ENCODE measurements around the gene RANBP3L. TPM values are rescaled to one million over a fixed set of nuclear protein-coding genes. Genes with fewer than 3 reads are reported as not detected.

The RANBP3L gene
- polyA plus RNA-seq, 1 donor from 2014 or later, result 2.5 TPM

- Histone ChIP-seq H3K9me2 (ENCODE audit: insufficient read depth, low read length) (no peaks in the 10 kb centered on the region), H3K79me2 (replicated peaks; ENCODE audit: insufficient read depth, low read length) (peaks cover 28% of the 10 kb centered on the region), H3K9ac (ENCODE audit: low read length) (no peak overlapping the region), H3K9me3 (ENCODE audit: low read length) (no peaks in the 10 kb centered on the region), H4K20me1 (ENCODE audit: insufficient read depth) (no peaks in the 10 kb centered on the region), H3K27me3 (ENCODE audit: insufficient read depth, low read depth, low read length) (no peaks in the 10 kb centered on the region), H3F3A (ENCODE audit: insufficient read depth, low read length, poor library complexity, severe bottlenecking) (no peaks in the 10 kb centered on the region), H3K36me3 (ENCODE audit: insufficient read depth, low read length) (no peaks in the 10 kb centered on the region), H3K4me2 (ENCODE audit: low read length) (no peak overlapping the region), H2AFZ (ENCODE audit: low read depth, low read length) (no peak overlapping the region), H3K27ac (ENCODE audit: low read length) (no peak overlapping the region), H3K4me3 (ENCODE audit: low read length) (peak overlapping the region; percentile 3)
- TF ChIP-seq REST (IDR thresholded peaks at IDR 0.05; ENCODE audit: borderline replicate concordance) (no peak), EP300 (conservative IDR thresholded peaks at IDR 0.05; ENCODE audit: poor library complexity, severe bottlenecking) (no peak), EZH2 (IDR thresholded peaks at IDR 0.05; ENCODE audit: borderline replicate concordance, insufficient read depth, low read length, poor library complexity, severe bottlenecking) (no peak), RAD21 (conservative IDR thresholded peaks at IDR 0.05) (no peak), MXI1 (conservative IDR thresholded peaks at IDR 0.05; ENCODE audit: poor library complexity, severe bottlenecking) (no peak), SMC3 (conservative IDR thresholded peaks at IDR 0.05; ENCODE audit: poor library complexity) (no peak), TAF1 (IDR thresholded peaks at IDR 0.05; ENCODE audit: low read depth) (no peak), POLR2AphosphoS5 (IDR thresholded peaks at IDR 0.05) (no peak), CTCF (IDR thresholded peaks at IDR 0.05; ENCODE audit: poor library complexity, severe bottlenecking) (no peak)
Observed at GRCh38 chr5:36237751-36238150, 64.0 kb downstream of the RANBP3L start.

DNA sequence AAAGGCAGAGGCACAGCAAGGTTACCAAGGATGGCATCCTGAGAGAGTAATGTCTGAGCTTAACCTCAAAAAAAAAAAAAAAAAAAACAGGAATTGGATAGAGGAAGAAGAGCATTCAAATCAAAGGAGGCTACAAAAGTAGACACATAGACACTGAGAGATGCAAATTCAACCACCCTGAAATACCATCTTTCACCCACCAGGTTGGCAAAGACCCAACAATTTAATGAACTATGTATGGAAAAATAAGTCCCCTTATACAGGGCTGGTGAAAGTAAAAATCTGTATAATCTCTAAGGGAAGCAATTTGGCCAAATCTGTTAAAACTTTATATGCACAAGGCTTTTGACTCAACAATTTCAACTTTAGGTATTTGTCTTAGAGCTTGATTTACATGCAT lies 64.9 kb downstream of the RANBP3L start:
- no peaks in the 10 kb centered on the region for H4K20me1 ChIP-seq (ENCODE audit: insufficient read depth)
- H3K27me3 ChIP-seq (ENCODE audit: insufficient read depth, low read depth, low read length), result no peaks in the 10 kb centered on the region
- TF ChIP-seq TAF1 (IDR thresholded peaks at IDR 0.05; ENCODE audit: low read depth) (no peak), EZH2 (IDR thresholded peaks at IDR 0.05; ENCODE audit: borderline replicate concordance, insufficient read depth, low read length, poor library complexity, severe bottlenecking) (no peak), RAD21 (conservative IDR thresholded peaks at IDR 0.05) (no peak), POLR2AphosphoS5 (IDR thresholded peaks at IDR 0.05) (no peak), CTCF (IDR thresholded peaks at IDR 0.05; ENCODE audit: poor library complexity, severe bottlenecking) (no peak), REST (IDR thresholded peaks at IDR 0.05; ENCODE audit: borderline replicate concordance) (no peak), EP300 (conservative IDR thresholded peaks at IDR 0.05; ENCODE audit: poor library complexity, severe bottlenecking) (no peak), SMC3 (conservative IDR thresholded peaks at IDR 0.05; ENCODE audit: poor library complexity) (no peak)
- no peaks in the 10 kb centered on the region for H3K36me3 ChIP-seq (ENCODE audit: insufficient read depth, low read length)
- no peaks in the 10 kb centered on the region for H3F3A ChIP-seq (ENCODE audit: insufficient read depth, low read length, poor library complexity, severe bottlenecking)
- H3K79me2 ChIP-seq (replicated peaks; ENCODE audit: insufficient read depth, low read length), result peaks cover 28% of the 10 kb centered on the region
- no peak overlapping the region for H3K4me2 ChIP-seq (ENCODE audit: low read length)
- H2AFZ ChIP-seq (ENCODE audit: low read depth, low read length), result no peak overlapping the region
- no peak overlapping the region for H3K9ac ChIP-seq (ENCODE audit: low read length)
- H3K4me3 ChIP-seq (ENCODE audit: low read length), result no peak overlapping the region
- H3K9me2 ChIP-seq (ENCODE audit: insufficient read depth, low read length), result no peaks in the 10 kb centered on the region
- no peak overlapping the region for H3K27ac ChIP-seq (ENCODE audit: low read length)
- H3K9me3 ChIP-seq (ENCODE audit: low read length), result no peaks in the 10 kb centered on the region
